Measurements from ENCODE around the gene CYBRD1.
"Not testable (repeated sequence)": the region's sequence is repeated elsewhere in the genome, so short reads cannot be mapped to it uniquely, and the experiment has no call there.

The CYBRD1 gene

DNA sequence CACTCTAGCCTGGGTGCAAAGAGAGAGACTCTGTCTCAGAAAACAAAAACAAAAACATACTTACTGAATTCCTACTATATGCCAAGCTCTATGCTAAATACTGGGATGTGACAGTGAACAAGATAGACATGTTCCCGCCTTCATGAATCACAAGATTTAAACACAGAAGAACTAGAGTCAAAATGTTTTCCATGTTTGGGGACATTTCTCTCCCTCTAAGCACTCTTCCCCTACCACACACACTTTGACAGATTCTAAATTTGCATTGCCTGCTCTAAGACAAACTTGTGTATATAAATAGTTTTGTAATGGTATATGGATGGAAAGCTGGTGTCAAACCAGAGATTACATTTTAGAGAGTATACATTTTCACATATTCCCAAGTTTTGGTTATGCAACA is 11.1 kb downstream of the CYBRD1 start:
- no peaks in the 10 kb centered on the region for H3K36me3 ChIP-seq (ENCODE audit: control insufficient read depth, insufficient read depth, low read length)
- H3K27me3 ChIP-seq (ENCODE audit: control insufficient read depth, insufficient read depth, low read length), result no peaks in the 10 kb centered on the region
- no peak overlapping the region for H3K27ac ChIP-seq (ENCODE audit: low read depth, low read length)
- H3K4me1 ChIP-seq (ENCODE audit: control insufficient read depth, insufficient read depth, low read length), result no peaks in the 10 kb centered on the region
- peaks cover 7% of the 10 kb centered on the region; the same call in 1 of the 2 replicates for H3K9me3 ChIP-seq (ENCODE audit: control insufficient read depth, insufficient read depth, low read depth, low read length)
- no peak overlapping the region for H3K4me3 ChIP-seq (ENCODE audit: low read depth, low read length)
- H3K9ac ChIP-seq (ENCODE audit: low read length), result no peak overlapping the region

DNA sequence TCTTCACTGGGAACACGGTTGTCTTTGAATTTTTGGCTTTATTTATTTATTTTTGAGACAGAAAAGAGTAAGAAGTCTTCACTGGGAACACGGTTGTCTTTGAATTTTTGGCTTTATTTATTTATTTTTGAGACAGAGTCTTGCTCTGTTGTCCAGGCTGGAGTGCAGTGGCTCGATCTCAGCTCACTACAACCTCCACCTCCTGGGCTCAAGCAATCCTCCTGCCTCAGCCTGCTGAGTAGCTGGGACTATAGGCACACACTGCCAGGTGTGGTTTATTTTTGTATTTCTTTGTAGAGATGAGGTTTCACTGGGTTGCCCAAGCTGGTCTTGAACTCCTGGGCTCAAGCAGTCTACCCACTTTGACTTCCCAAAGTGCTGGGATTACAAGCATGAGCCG is 13.3 kb downstream of the CYBRD1 start:
- H3K4me1 ChIP-seq (ENCODE audit: control insufficient read depth, insufficient read depth, low read length); H3K9me3 ChIP-seq (ENCODE audit: control insufficient read depth, insufficient read depth, low read depth, low read length); H3K4me3 ChIP-seq (ENCODE audit: low read depth, low read length); H3K27me3 ChIP-seq (ENCODE audit: control insufficient read depth, insufficient read depth, low read length); H3K27ac ChIP-seq (ENCODE audit: low read depth, low read length); H3K36me3 ChIP-seq (ENCODE audit: control insufficient read depth, insufficient read depth, low read length); H3K9ac ChIP-seq (ENCODE audit: low read length): not testable (repeated sequence)

DNA sequence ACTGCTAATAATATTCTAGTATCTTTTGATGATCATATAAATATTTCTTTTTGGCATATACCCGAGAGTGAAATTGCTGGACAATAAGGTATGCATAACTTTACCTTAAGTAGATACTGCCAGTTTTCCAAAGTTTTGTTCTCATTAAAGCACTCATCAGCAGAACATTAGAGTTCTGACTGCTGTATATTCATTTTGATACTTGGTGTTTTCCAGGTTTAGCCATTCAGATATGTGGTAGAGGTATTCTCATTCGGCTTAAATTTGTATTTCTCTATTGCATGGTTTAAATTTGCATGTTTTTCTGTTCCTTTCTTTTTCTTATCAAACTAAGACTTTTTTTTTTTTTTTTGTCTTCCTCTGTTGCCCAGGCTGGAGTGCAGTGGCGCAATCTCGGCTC is 18.2 kb downstream of the CYBRD1 start:
- Histone ChIP-seq H3K27me3 (ENCODE audit: control insufficient read depth, insufficient read depth, low read length) (no peaks in the 10 kb centered on the region), H3K4me3 (ENCODE audit: low read depth, low read length) (no peak overlapping the region), H3K36me3 (ENCODE audit: control insufficient read depth, insufficient read depth, low read length) (no peaks in the 10 kb centered on the region), H3K27ac (ENCODE audit: low read depth, low read length) (no peak overlapping the region), H3K4me1 (ENCODE audit: control insufficient read depth, insufficient read depth, low read length) (no peaks in the 10 kb centered on the region), H3K9me3 (ENCODE audit: control insufficient read depth, insufficient read depth, low read depth, low read length) (no peaks in the 10 kb centered on the region), H3K9ac (ENCODE audit: low read length) (no peak overlapping the region)

DNA sequence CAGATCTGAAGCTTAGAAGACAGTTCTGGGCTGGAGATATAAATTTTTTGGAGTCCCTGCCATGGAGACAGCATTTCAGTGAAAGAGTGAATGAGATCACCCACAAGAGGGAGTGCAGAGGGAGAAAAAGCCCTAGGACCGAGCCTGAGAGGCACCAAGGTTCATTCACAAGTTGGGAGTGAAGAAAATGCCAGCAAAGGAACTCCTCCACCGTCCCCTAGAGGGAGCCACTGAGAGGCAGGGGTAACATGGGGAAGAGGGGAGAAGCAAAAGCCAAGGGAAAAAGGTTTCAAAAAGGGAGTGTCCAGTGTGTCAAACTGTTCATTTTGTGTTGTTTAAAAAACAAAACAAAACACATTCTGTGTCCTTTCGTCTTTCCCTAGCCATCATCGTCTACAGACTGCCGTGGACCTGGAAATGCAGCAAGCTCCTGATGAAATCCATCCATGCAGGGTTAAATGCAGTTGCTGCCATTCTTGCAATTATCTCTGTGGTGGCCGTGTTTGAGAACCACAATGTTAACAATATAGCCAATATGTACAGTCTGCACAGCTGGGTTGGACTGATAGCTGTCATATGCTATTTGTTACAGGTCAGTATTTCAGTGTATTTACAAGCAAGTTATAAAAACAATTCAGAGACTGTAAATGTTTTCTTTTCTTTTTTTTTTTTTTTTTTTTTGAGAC is 19.1 kb downstream of the CYBRD1 start:
- Histone ChIP-seq H3K9ac (ENCODE audit: low read length) (no peak overlapping the region), H3K27ac (ENCODE audit: low read depth, low read length) (no peak overlapping the region), H3K4me1 (ENCODE audit: control insufficient read depth, insufficient read depth, low read length) (no peaks in the 10 kb centered on the region), H3K4me3 (ENCODE audit: low read depth, low read length) (no peak overlapping the region), H3K9me3 (ENCODE audit: control insufficient read depth, insufficient read depth, low read depth, low read length) (no peaks in the 10 kb centered on the region), H3K27me3 (ENCODE audit: control insufficient read depth, insufficient read depth, low read length) (no peaks in the 10 kb centered on the region), H3K36me3 (ENCODE audit: control insufficient read depth, insufficient read depth, low read length) (no peaks in the 10 kb centered on the region)

DNA sequence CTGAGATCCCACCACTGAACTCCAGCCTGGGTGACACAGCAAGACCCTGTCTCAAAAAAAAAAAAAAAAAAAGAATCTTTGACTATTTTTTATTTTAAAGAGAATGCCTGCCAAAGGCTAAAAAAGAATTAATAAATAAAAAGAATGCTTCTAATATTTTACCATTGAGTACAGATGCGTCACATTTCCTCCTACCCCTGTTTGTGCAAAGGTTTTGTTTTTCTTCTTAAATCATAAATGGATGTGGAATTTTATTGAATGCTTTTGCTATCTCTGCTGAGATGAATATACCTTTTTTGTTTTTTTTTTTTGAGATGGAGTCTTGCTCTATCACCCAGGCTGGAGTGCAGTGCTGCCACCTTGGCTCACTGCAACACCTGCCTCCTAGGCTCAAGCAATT is 22.8 kb downstream of the CYBRD1 start:
- Histone ChIP-seq H3K27ac (ENCODE audit: low read depth, low read length) (no peak overlapping the region), H3K9ac (ENCODE audit: low read length) (no peak overlapping the region), H3K4me3 (ENCODE audit: low read depth, low read length) (no peak overlapping the region), H3K36me3 (ENCODE audit: control insufficient read depth, insufficient read depth, low read length) (no peaks in the 10 kb centered on the region), H3K4me1 (ENCODE audit: control insufficient read depth, insufficient read depth, low read length) (no peaks in the 10 kb centered on the region), H3K27me3 (ENCODE audit: control insufficient read depth, insufficient read depth, low read length) (no peaks in the 10 kb centered on the region), H3K9me3 (ENCODE audit: control insufficient read depth, insufficient read depth, low read depth, low read length) (no peaks in the 10 kb centered on the region)

DNA sequence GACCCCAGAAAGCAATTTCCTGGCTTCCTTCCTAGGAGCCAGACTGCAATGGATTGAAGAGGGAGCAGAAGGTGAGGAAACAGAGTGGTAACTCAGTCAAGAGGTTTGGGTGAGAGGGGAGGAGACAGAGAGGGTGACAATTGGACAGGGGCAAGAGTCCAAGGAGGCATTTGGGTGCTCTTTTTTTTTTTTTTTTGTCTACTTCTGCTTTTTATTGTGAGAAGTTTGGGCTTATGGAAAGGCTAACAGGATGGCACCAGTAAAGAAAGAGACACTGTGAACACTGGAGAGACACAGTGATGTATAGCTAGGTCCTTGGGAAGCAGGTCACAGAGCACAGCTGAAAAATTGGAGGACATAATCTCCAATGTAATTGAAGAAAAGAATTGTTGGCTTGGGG is 25.0 kb downstream of the CYBRD1 start:
- Histone ChIP-seq H3K27me3 (ENCODE audit: control insufficient read depth, insufficient read depth, low read length) (no peaks in the 10 kb centered on the region), H3K4me1 (ENCODE audit: control insufficient read depth, insufficient read depth, low read length) (no peaks in the 10 kb centered on the region), H3K9ac (ENCODE audit: low read length) (no peak overlapping the region), H3K36me3 (ENCODE audit: control insufficient read depth, insufficient read depth, low read length) (no peaks in the 10 kb centered on the region), H3K4me3 (ENCODE audit: low read depth, low read length) (no peak overlapping the region), H3K27ac (ENCODE audit: low read depth, low read length) (no peak overlapping the region), H3K9me3 (ENCODE audit: control insufficient read depth, insufficient read depth, low read depth, low read length) (no peaks in the 10 kb centered on the region)

DNA sequence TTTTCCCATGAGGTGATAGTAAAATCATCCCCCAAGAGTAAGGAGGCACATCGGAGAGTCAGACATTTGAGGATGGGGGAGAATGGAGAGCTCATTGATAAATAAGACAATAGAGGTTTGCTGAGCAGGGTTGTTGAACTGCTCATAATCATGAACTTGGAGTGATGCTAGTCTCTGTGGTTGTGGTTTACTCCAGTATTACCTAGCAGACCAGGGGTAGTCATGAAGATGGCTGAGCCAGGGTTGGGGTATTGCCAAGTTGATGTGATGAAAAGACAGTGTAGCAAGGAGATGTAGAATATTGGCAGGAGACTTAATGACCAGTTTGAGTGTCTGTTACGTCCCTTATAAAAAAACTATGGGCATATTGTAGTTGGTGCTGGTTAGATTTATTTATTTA is 25.4 kb downstream of the CYBRD1 start:
- H3K9ac ChIP-seq (ENCODE audit: low read length), result no peak overlapping the region
- no peaks in the 10 kb centered on the region for H3K36me3 ChIP-seq (ENCODE audit: control insufficient read depth, insufficient read depth, low read length)
- no peaks in the 10 kb centered on the region for H3K9me3 ChIP-seq (ENCODE audit: control insufficient read depth, insufficient read depth, low read depth, low read length)
- no peak overlapping the region for H3K4me3 ChIP-seq (ENCODE audit: low read depth, low read length)
- H3K27ac ChIP-seq (ENCODE audit: low read depth, low read length), result no peak overlapping the region
- no peaks in the 10 kb centered on the region for H3K4me1 ChIP-seq (ENCODE audit: control insufficient read depth, insufficient read depth, low read length)
- H3K27me3 ChIP-seq (ENCODE audit: control insufficient read depth, insufficient read depth, low read length), result no peaks in the 10 kb centered on the region

DNA sequence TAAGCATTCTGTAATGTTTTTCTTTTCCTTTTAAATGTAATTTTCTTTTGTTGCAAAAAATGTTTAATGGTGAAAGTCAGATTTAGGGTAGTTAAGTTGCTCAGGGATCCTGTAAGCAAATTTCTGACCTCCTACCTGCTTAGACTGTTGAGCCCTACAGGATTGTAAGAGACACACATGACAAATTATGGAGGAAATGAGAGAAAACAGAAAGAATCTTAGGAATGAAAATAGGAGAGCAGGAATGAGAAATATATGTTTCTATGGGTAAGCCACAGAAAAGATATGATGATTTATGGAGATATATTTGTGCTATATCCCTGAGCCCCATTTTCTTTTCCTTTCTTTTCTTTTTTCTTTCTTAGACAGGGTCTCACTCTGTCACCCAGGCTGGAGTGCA is 28.3 kb downstream of the CYBRD1 start:
- Histone ChIP-seq H3K4me3 (ENCODE audit: low read depth, low read length) (no peak overlapping the region), H3K36me3 (ENCODE audit: control insufficient read depth, insufficient read depth, low read length) (no peaks in the 10 kb centered on the region), H3K9ac (ENCODE audit: low read length) (no peak overlapping the region), H3K27ac (ENCODE audit: low read depth, low read length) (no peak overlapping the region), H3K9me3 (ENCODE audit: control insufficient read depth, insufficient read depth, low read depth, low read length) (no peaks in the 10 kb centered on the region), H3K27me3 (ENCODE audit: control insufficient read depth, insufficient read depth, low read length) (no peaks in the 10 kb centered on the region), H3K4me1 (ENCODE audit: control insufficient read depth, insufficient read depth, low read length) (no peaks in the 10 kb centered on the region)

DNA sequence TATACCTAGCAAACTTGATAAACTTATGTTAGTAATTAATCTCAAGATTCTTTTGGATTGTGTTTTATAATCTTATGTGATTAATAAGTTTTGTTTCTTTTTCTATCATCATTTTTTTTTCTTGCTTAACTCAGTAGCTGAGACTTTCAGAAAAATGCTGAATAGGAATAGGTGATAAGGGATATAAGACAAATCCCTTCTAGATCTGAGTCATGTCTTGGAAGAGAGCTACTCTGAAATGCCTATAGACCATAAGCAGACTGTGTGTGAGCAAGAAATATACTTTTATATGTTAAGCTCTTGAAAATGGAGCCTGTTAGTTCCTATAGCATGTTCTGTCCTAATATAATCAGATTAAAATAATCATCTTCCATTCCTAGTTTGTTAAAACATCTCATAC is 29.6 kb downstream of the CYBRD1 start:
- no peak overlapping the region for H3K27ac ChIP-seq (ENCODE audit: low read depth, low read length)
- no peaks in the 10 kb centered on the region for H3K36me3 ChIP-seq (ENCODE audit: control insufficient read depth, insufficient read depth, low read length)
- no peak overlapping the region for H3K9ac ChIP-seq (ENCODE audit: low read length)
- no peaks in the 10 kb centered on the region for H3K27me3 ChIP-seq (ENCODE audit: control insufficient read depth, insufficient read depth, low read length)
- no peaks in the 10 kb centered on the region for H3K4me1 ChIP-seq (ENCODE audit: control insufficient read depth, insufficient read depth, low read length)
- H3K9me3 ChIP-seq (ENCODE audit: control insufficient read depth, insufficient read depth, low read depth, low read length), result no peaks in the 10 kb centered on the region
- no peak overlapping the region for H3K4me3 ChIP-seq (ENCODE audit: low read depth, low read length)

DNA sequence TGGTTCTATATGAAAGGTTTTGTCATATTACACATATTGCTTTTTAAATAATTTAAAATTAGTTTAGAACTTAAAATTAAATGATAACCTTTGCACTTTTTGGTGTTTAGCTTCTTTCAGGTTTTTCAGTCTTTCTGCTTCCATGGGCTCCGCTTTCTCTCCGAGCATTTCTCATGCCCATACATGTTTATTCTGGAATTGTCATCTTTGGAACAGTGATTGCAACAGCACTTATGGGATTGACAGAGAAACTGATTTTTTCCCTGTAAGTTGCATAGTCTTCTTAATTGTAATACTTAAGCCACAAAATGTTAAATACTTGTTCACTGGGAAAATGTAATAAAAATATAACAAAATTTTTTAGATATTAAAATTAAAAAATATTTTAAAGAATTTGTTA is 31.0 kb downstream of the CYBRD1 start:
- H3K36me3 ChIP-seq (ENCODE audit: control insufficient read depth, insufficient read depth, low read length), result no peaks in the 10 kb centered on the region
- H3K9ac ChIP-seq (ENCODE audit: low read length), result no peak overlapping the region
- no peak overlapping the region for H3K4me3 ChIP-seq (ENCODE audit: low read depth, low read length)

DNA sequence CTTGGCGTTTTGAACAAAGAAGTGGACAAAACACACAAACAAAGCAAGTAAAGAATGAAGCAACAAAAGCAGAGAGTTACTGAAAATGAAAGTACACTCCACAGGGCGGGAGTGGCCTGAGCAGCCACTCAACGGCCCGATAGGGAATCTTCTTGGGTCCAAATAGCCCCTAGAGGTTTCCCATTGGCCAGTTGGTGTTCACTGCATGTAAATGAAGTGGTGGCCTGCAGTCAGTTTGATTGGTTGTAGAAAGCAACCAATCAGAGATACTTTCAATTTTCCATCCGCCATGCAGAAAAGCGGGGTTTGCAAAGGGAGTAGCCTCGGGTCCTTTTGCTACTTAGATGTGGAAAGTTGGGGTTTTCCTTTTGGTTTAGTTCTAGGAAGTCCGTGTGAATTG is 31.6 kb downstream of the CYBRD1 start:
- Histone ChIP-seq H3K9ac (ENCODE audit: low read length) (no peak overlapping the region), H3K4me1 (ENCODE audit: control insufficient read depth, insufficient read depth, low read length) (no peaks in the 10 kb centered on the region), H3K27ac (ENCODE audit: low read depth, low read length) (no peak overlapping the region), H3K9me3 (ENCODE audit: control insufficient read depth, insufficient read depth, low read depth, low read length) (no peaks in the 10 kb centered on the region), H3K36me3 (ENCODE audit: control insufficient read depth, insufficient read depth, low read length) (no peaks in the 10 kb centered on the region), H3K4me3 (ENCODE audit: low read depth, low read length) (no peak overlapping the region), H3K27me3 (ENCODE audit: control insufficient read depth, insufficient read depth, low read length) (no peaks in the 10 kb centered on the region)

More for the DNA sequence above, 31.0 kb downstream of the CYBRD1 start:
- no peaks in the 10 kb centered on the region for H3K9me3 ChIP-seq (ENCODE audit: control insufficient read depth, insufficient read depth, low read depth, low read length)
- H3K27ac ChIP-seq (ENCODE audit: low read depth, low read length), result no peak overlapping the region
- no peaks in the 10 kb centered on the region for H3K27me3 ChIP-seq (ENCODE audit: control insufficient read depth, insufficient read depth, low read length)
- no peaks in the 10 kb centered on the region for H3K4me1 ChIP-seq (ENCODE audit: control insufficient read depth, insufficient read depth, low read length)

Data from HUES6 (cell line).